GM12892 (cell line): ENCODE measurements around the gene TMEM255A.

Experiments used
- DNase-seq: peaks from one replicate; pipeline ENCODE4 v3.0.0; 2011; ENCODE audit not compliant: insufficient read length
- FAIRE-seq: peaks from 2 replicates; lab custom pipeline; 2011; peaks lifted over from hg19 to GRCh38; lab: Jason Lieb, UNC
- POLR2A ChIP-seq: IDR thresholded peaks from 2 replicates; pipeline ENCODE4 v1.6.1; 2011; ENCODE audit warnings: low read depth, low read length, control low read depth
- POLR2AphosphoS5 ChIP-seq: IDR thresholded peaks from 2 replicates; pipeline ENCODE4 v1.6.1; 2011; ENCODE audit warnings: low read depth, low read length, control low read depth
- TAF1 ChIP-seq: IDR thresholded peaks from 2 replicates; pipeline ENCODE4 v1.6.1; 2011; ENCODE audit warnings: low read depth, mild to moderate bottlenecking, control low read depth, low read length, borderline replicate concordance

Gene TMEM255A

DNA sequence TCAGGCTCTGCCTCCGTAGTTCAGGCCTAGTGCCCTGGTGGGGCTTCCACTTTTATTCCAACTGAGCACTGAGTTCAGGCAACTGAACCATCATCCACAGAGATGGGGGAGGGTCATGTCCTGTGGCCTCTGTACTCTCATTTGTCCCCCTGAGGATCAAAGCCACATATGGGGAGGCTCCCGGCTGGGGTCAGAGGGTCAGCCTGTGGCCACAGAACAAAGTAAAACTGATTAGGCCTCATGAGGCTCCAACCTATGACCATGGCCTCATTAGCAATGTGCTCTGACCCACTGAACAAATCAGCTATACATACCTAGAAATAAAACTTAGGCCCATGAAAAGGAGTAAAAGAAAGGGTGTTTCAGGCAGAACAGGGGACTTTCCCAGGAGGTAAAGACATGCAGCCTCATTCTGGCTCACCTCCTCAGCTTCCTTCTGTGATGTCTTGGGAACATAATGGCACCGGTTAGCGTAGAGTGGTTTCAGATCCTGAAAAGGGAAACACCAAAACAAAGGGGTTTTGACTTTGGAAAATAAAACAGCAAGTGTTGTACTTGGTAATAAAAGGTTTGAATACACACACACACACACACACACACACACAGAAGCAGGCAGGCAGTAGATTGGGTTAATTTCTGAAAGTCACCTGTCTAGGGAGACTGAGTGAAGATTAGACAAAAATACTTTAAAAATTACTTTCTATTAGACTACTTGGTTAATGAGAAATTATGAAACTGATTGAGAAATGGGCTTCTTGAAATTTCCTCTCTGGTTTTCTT lies 24.3 kb downstream of the TMEM255A start:
- no peak for DNase-seq
- TF ChIP-seq POLR2A (no peak), POLR2AphosphoS5 (no peak), TAF1 (no peak)
- FAIRE-seq, result peak; percentile 85

DNA sequence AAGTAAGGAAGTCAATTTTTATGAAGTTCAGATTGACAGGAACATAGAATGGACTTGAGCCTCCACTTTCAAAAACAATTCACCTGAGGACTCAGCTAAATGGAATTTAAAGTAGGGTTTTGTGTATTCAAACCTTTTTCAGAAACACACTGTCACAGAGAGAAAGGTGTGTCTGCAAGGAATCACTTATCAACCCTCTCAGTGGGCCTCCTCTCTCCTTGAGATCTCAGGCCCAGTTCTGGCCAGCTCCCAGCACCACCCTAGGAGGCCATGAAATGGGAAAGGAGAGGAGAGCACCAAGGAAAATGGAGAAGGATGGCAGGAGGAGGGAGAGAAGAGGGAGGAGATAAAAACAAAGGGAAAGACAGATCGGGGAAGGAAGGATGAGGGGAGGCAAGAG lies 28.6 kb downstream of the TMEM255A start:
- DNase-seq (no peak), FAIRE-seq (no peak)
- TF ChIP-seq TAF1 (no peak), POLR2A (no peak), POLR2AphosphoS5 (no peak)

- FAIRE-seq (no peak), DNase-seq (no peak)
- no peak for TF ChIP-seq TAF1
- no peak for TF ChIP-seq POLR2AphosphoS5
These were observed 29.5 kb downstream of the TMEM255A start for GRCh38 chrX:120281761-120282160.

- no peak for TF ChIP-seq TAF1
- no peak for TF ChIP-seq POLR2A
- TF ChIP-seq POLR2AphosphoS5, result no peak
- DNase-seq (no peak), FAIRE-seq (no peak)
These were observed 30.1 kb downstream of the TMEM255A start for GRCh38 chrX:120281021-120281624.

DNA sequence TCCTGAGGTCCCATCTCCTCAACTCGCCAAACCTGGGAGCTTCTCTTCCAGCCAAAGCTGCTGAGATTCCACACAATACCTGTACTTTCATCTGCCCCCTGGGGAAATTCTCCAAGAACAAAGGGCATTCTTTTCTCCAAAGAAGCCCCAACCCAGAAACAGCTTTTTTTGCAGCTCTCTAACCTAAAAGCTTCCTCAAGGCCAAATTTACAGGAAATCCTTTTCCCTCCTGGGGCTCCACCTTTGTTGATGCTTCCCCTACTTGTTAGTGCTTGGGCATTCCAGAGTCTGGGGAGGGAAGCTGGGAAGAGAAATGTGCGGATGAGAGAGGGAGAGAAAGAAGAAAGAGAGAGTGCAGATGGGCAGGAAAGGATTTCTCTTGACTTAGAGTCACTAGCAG lies 36.3 kb downstream of the TMEM255A start:
- FAIRE-seq, result no peak
- TF ChIP-seq TAF1, result no peak
- no peak for TF ChIP-seq POLR2A
- no peak for TF ChIP-seq POLR2AphosphoS5
- DNase-seq, result no peak

GRCh38 chrX:120274145-120274544 lies 37.1 kb downstream of the TMEM255A start:
- no peak for DNase-seq
- no peak for TF ChIP-seq POLR2AphosphoS5
- no peak for TF ChIP-seq POLR2A
- TF ChIP-seq TAF1, result no peak
- no peak for FAIRE-seq

GRCh38 chrX:120271218-120271617 lies 40.0 kb downstream of the TMEM255A start:
- no peak for DNase-seq
- no peak for FAIRE-seq
- no peak for TF ChIP-seq TAF1
- TF ChIP-seq POLR2AphosphoS5, result no peak
- TF ChIP-seq POLR2A, result no peak

DNA sequence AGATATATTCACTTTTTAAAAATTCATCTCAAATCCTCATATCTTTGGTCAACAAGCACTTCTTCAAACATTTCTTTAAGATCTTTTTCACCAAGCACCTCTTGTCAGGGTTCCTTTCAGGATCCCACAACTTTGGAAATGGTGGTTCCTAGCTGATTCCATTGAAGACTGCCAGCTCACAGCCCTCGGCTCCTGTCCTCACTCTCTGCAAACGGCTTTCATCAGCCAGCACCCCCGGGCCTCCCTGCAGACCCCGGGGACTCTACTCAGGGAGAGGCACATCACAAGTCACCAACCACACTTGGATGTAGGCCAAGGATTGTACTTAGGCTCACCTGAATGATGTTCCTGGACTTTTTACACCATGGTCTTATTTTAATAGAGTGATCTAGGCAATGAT lies 40.7 kb downstream of the TMEM255A start:
- FAIRE-seq (no peak), DNase-seq (no peak)
- TF ChIP-seq TAF1 (no peak), POLR2AphosphoS5 (no peak), POLR2A (no peak)

- FAIRE-seq (peak; percentile 61), DNase-seq (no peak)
- TF ChIP-seq POLR2AphosphoS5, result no peak
- TF ChIP-seq POLR2A, result no peak
- no peak for TF ChIP-seq TAF1
These were observed 41.8 kb downstream of the TMEM255A start for GRCh38 chrX:120269373-120270035.

GRCh38 chrX:120264341-120264740 lies 46.9 kb downstream of the TMEM255A start:
- TF ChIP-seq POLR2AphosphoS5, result no peak
- no peak for TF ChIP-seq TAF1
- TF ChIP-seq POLR2A, result no peak
- no peak for FAIRE-seq

GRCh38 chrX:120262859-120263708 lies 48.2 kb downstream of the TMEM255A start:
- TF ChIP-seq POLR2AphosphoS5 (no peak), POLR2A (no peak), TAF1 (no peak)
- DNase-seq (no peak), FAIRE-seq (no peak)

More at GRCh38 chrX:120264341-120264740, 46.9 kb downstream of the TMEM255A start:
- DNase-seq, result no peak
